GM10266 (cell line): ENCODE results near the gene CDH15.
"Not testable (repeated sequence)": the region's sequence is repeated elsewhere in the genome, so short reads cannot be mapped to it uniquely, and the experiment has no call there.

Experiments
- DNase-seq: peaks from one replicate; pipeline ENCODE4 v3.0.0; 2012; ENCODE audit errors: extremely low spot score
- CTCF ChIP-seq: IDR thresholded peaks from 2 replicates; pipeline ENCODE4 v1.5.1; 2012; ENCODE audit warnings: mild to moderate bottlenecking, low read depth; ENCODE audit not compliant: control insufficient read depth, insufficient read depth; ENCODE audit errors: missing control alignments

Gene CDH15

GRCh38 chr16:89179656-89180315 lies 8.2 kb downstream of the CDH15 start:
- DNase-seq = no peak
- no peak for TF ChIP-seq CTCF

GRCh38 chr16:89183463-89183862 lies 11.9 kb downstream of the CDH15 start:
- DNase-seq = no peak
- no peak for TF ChIP-seq CTCF

- no peak for DNase-seq
- no peak for TF ChIP-seq CTCF
Observed at GRCh38 chr16:89183975-89184676, 12.6 kb downstream of the CDH15 start.

- TF ChIP-seq CTCF = no peak
- DNase-seq = no peak
Observed at GRCh38 chr16:89184677-89184932, 13.1 kb downstream of the CDH15 start.

- no peak for DNase-seq
Observed at GRCh38 chr16:89184933-89185794, 13.6 kb downstream of the CDH15 start.

GRCh38 chr16:89185887-89186592 lies 14.5 kb downstream of the CDH15 start:
- not testable (repeated sequence) for DNase-seq

More at GRCh38 chr16:89184933-89185794, 13.6 kb downstream of the CDH15 start:
- TF ChIP-seq CTCF = no peak

GRCh38 chr16:89186593-89187031 lies 15.1 kb downstream of the CDH15 start:
- not testable (repeated sequence) for DNase-seq
